ENCODE data around the gene DDX43. TPM values are rescaled to one million over a fixed set of nuclear protein-coding genes. Genes with fewer than 3 reads are reported as not detected.
"Not testable (repeated sequence)": the region's sequence is repeated elsewhere in the genome, so short reads cannot be mapped to it uniquely, and the experiment has no call there.

DDX43 gene
- total RNA-seq, 1 experiment from 2014 or later = 24.9 TPM

GRCh38 chr6:73377225-73377624, 17.4 kb upstream of the DDX43 start:
- in situ Hi-C loops (cut with HindIII; ENCODE audit: low pct_unique_long_range_greater_than_20kb, low sequenced_read_pairs) = no loop called here
- no TSS peak for BruUV-seq (replicated peaks)
- Histone ChIP-seq H3K36me3 (ENCODE audit: control insufficient read depth, insufficient read depth, low read length) (no peaks in the 10 kb centered on the region), H3K27ac (ENCODE audit: low read length) (no peak overlapping the region), H3K9me3 (ENCODE audit: control insufficient read depth, insufficient read depth, low read depth, low read length) (no peaks in the 10 kb centered on the region), H3K27me3 (ENCODE audit: control insufficient read depth, insufficient read depth, low read length) (no peaks in the 10 kb centered on the region), H3K4me1 (ENCODE audit: control insufficient read depth, insufficient read depth, low read length) (no peaks in the 10 kb centered on the region), H3K4me3 (ENCODE audit: low read depth in 2 of 2, low read length in 2 of 2) (no peak overlapping the region)
- intact Hi-C loops (cut with micrococcal nuclease; ENCODE audit: unreplicated experiment) = no loop called here
- no peak for DNase-seq (ENCODE audit: low read depth, low spot score)
- ChIA-PET CTCF (no interaction called here), POLR2A (interaction anchor here (0.5 kb wide), 1 partner anchor 73 kb away, joined by 3 read pairs; no protein-coding TSS in a partner anchor)
- no peak for TF ChIP-seq SIN3A (IDR thresholded peaks at IDR 0.05; ENCODE audit: borderline replicate concordance, insufficient read depth, low read depth, low read length)
- TF ChIP-seq CTCF (IDR thresholded peaks at IDR 0.05) = no peak
- TF ChIP-seq POLR2AphosphoS5 (IDR thresholded peaks at IDR 0.05; ENCODE audit: low read depth, low read length) = no peak
- no peak for TF ChIP-seq REST (IDR thresholded peaks at IDR 0.05; ENCODE audit: insufficient read depth in 1 of 2, low read depth in 2 of 2, low read length in 1 of 2)
- no peak for TF ChIP-seq TCF7L2 (IDR thresholded peaks at IDR 0.05; ENCODE audit: low read depth, low read length)
- no peak for ATAC-seq

DNA sequence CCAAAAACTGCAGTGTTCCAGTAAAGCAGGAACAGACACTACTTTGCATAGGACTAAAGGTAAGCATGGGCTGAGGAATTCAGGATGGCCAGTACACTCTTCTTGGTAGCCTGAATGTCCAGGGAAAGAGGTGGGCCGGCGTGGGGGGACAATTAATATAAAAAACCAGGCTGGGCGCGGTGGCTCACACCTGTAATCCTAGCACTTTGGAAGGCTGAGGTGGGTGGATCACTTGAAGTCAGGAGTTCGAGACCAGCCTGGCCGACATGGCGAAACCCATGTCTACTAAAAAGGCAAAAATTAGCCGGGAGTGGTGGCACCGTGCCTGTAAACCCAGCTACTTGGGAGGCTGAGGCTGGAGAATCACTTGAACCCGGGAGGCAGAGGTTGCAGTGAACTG, 13.1 kb upstream of the DDX43 start:
- DNase-seq (ENCODE audit: low read depth, low spot score); in situ Hi-C loops (cut with HindIII; ENCODE audit: low pct_unique_long_range_greater_than_20kb, low sequenced_read_pairs); BruUV-seq (replicated peaks); H3K27me3 ChIP-seq (ENCODE audit: control insufficient read depth, insufficient read depth, low read length); POLR2A ChIA-PET; H3K27ac ChIP-seq (ENCODE audit: low read length); H3K4me1 ChIP-seq (ENCODE audit: control insufficient read depth, insufficient read depth, low read length); intact Hi-C loops (cut with micrococcal nuclease; ENCODE audit: unreplicated experiment); H3K4me3 ChIP-seq (ENCODE audit: low read depth in 2 of 2, low read length in 2 of 2); H3K9me3 ChIP-seq (ENCODE audit: control insufficient read depth, insufficient read depth, low read depth, low read length); CTCF ChIA-PET; H3K36me3 ChIP-seq (ENCODE audit: control insufficient read depth, insufficient read depth, low read length); ATAC-seq: not testable (repeated sequence)

GRCh38 chr6:73382462-73383113, 12.0 kb upstream of the DDX43 start:
- no peak overlapping the region for H3K4me3 ChIP-seq (ENCODE audit: low read depth in 2 of 2, low read length in 2 of 2)
- no peaks in the 10 kb centered on the region for H3K9me3 ChIP-seq (ENCODE audit: control insufficient read depth, insufficient read depth, low read depth, low read length)
- no peaks in the 10 kb centered on the region for H3K4me1 ChIP-seq (ENCODE audit: control insufficient read depth, insufficient read depth, low read length)
- ATAC-seq = peak; percentile 84
- H3K27ac ChIP-seq (ENCODE audit: low read length) = no peak overlapping the region
- in situ Hi-C loops (cut with HindIII; ENCODE audit: low pct_unique_long_range_greater_than_20kb, low sequenced_read_pairs) = no loop called here
- POLR2A ChIA-PET = no interaction called here
- no peaks in the 10 kb centered on the region for H3K36me3 ChIP-seq (ENCODE audit: control insufficient read depth, insufficient read depth, low read length)
- CTCF ChIA-PET = no interaction called here
- no TSS peak for BruUV-seq (replicated peaks)
- DNase-seq (ENCODE audit: low read depth, low spot score) = no peak
- intact Hi-C loops (cut with micrococcal nuclease; ENCODE audit: unreplicated experiment) = no loop called here
- no peak for TF ChIP-seq REST (IDR thresholded peaks at IDR 0.05; ENCODE audit: insufficient read depth in 1 of 2, low read depth in 2 of 2, low read length in 1 of 2)
- TF ChIP-seq SIN3A (IDR thresholded peaks at IDR 0.05; ENCODE audit: borderline replicate concordance, insufficient read depth, low read depth, low read length) = no peak
- TF ChIP-seq TCF7L2 (IDR thresholded peaks at IDR 0.05; ENCODE audit: low read depth, low read length) = no peak
- no peak for TF ChIP-seq CTCF (IDR thresholded peaks at IDR 0.05)
- no peak for TF ChIP-seq POLR2AphosphoS5 (IDR thresholded peaks at IDR 0.05; ENCODE audit: low read depth, low read length)
- H3K27me3 ChIP-seq (ENCODE audit: control insufficient read depth, insufficient read depth, low read length) = no peaks in the 10 kb centered on the region

Data from Panc1 (cell line).